ENCODE measurements around the gene TNFSF11. TPM values are rescaled to one million over a fixed set of nuclear protein-coding genes. Genes with fewer than 3 reads are reported as not detected.

Gene TNFSF11
- total RNA-seq (2014; rRNA removed; shearing (Covaris generic)) (9.9 and 16.8 TPM in 2 replicates), polyA plus RNA-seq (2016; fragmentation: Nextera tagmentation; extraction: Ambion mirVana) (9.2 and 9.9 TPM in 2 replicates)
- long read RNA-seq, partial matches to known transcripts, result 1 of 4 reads
- long read RNA-seq, other reads (novel, unspliced or antisense), result 1 of 4 reads

GRCh38 chr13:42574011-42574410 lies at the start of gene TNFSF11:
TNFSF11 (plus strand) TSS chr13:42574152; CDS start chr13:42574304, 152 bp downstream.
- H3K36me3 Mint-ChIP-seq (ENCODE audit: low read depth), result peaks cover 27% of the 10 kb centered on the region
- TF ChIP-seq CREB1 (CRISPR knock-in tag; IDR thresholded peaks at IDR 0.05; ENCODE audit: low read depth) (no peak), ZNF331 (CRISPR knock-in tag; IDR thresholded peaks at IDR 0.05; ENCODE audit: low read depth) (no peak), ETS1 (IDR thresholded peaks at IDR 0.05) (no peak), ZNF114 (CRISPR knock-in tag; IDR thresholded peaks at IDR 0.05) (no peak), POLR2AphosphoS5 (IDR thresholded peaks at IDR 0.05; ENCODE audit: low read depth) (no peak; the same call in 1 of the 2 replicates), NANOG (IDR thresholded peaks at IDR 0.05; ENCODE audit: borderline replicate concordance) (no peak), ZNF462 (CRISPR knock-in tag; IDR thresholded peaks at IDR 0.05) (no peak), JUNB (IDR thresholded peaks at IDR 0.05; ENCODE audit: unreplicated experiment) (no peak), REST (IDR thresholded peaks at IDR 0.05; ENCODE audit: unreplicated experiment) (no peak), EZH2 (IDR thresholded peaks at IDR 0.05; ENCODE audit: low read depth, unreplicated experiment) (no peak), CTCF (conservative IDR thresholded peaks at IDR 0.05; ENCODE audit: low read depth in 2 of 2) (no peak), EZH2phosphoT487 (IDR thresholded peaks at IDR 0.05; ENCODE audit: unreplicated experiment) (no peak), STAT1 (IDR thresholded peaks at IDR 0.05; ENCODE audit: unreplicated experiment) (no peak)
- peaks cover 40% of the 10 kb centered on the region for H3K4me1 Mint-ChIP-seq
- no peaks in the 10 kb centered on the region for H4K20me1 ChIP-seq (replicated peaks; ENCODE audit: insufficient read depth)
- peaks cover 40% of the 10 kb centered on the region for H3K79me2 ChIP-seq (replicated peaks; ENCODE audit: insufficient read depth)
- H3K4me3 Mint-ChIP-seq, result peak within 1 kb of the TSS; percentile 90
- peak within 1 kb of the TSS; percentile 83 for H3K4me3 ChIP-seq
- no peaks in the 10 kb centered on the region; the same call in 1 of the 2 replicates for H3K36me3 ChIP-seq (ENCODE audit: insufficient read depth)
- H3K4me1 ChIP-seq (ENCODE audit: insufficient read depth), result peaks cover 40% of the 10 kb centered on the region
- H3K27me3 Mint-ChIP-seq (ENCODE audit: insufficient read depth, low read depth, poor library complexity), result peaks cover 2% of the 10 kb centered on the region
- H3K27me3 ChIP-seq (ENCODE audit: insufficient read depth), result peaks cover 14% of the 10 kb centered on the region
- ATAC-seq (peak; percentile 80), DNase-seq (ENCODE audit: low spot score) (peak; percentile 90)
- peaks cover 21% of the 10 kb centered on the region for H3K9me3 Mint-ChIP-seq
- no peaks in the 10 kb centered on the region for H3F3A ChIP-seq (replicated peaks; ENCODE audit: low read depth)
- peak within 1 kb of the TSS; percentile 97 for H2AFZ ChIP-seq
- H3K4me2 ChIP-seq, result peak within 1 kb of the TSS; percentile 97
- H3K27ac ChIP-seq (ENCODE audit: low read depth), result no peak within 1 kb of the TSS
- H3K27ac Mint-ChIP-seq, result peak within 1 kb of the TSS; percentile 81; the same call in 1 of the 2 replicates
- no peaks in the 10 kb centered on the region; the same call in 1 of the 2 replicates for H3K9me2 ChIP-seq (ENCODE audit: insufficient read depth)
